ENCODE data around the gene HIBADH.
A peak's percentile ranks its signal among the peaks of the same experiment; 100 is the strongest.

HIBADH gene

DNA sequence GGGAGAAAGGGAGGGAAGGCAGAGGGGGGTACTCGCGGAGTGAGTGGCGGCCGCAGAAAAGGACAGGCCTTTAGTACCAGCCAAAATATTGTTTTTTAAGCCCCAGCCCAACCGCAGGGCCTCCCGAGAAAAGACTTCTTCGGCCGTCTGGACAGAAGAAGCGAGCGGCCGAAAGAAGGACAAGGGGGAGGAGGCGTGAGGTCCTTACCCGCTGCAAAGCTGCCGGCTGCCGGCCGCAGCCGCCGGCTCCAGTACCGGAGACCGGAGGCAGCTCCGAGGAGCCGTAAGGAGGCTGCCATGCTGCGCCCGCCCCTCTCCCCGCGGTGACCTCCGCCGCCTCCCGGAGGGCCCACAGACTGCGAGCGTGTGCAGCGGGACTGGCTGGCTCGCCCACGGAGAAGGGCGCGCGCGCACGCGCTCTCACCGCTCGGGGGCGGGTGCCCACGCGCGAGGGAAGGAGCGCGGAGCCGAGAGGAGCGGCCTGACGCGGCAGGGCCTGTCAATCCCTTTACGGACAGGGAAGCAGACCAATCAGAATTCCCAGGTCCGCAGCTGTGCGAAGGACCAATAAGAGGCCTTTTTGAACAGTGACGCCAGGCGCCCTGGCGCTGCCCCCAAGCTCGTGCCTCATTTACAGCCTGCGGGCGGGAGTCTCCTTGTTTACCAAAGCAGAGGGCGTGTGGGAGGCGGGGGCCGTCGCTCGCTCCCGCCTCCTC, at the start of gene HIBADH:
Gene HIBADH (minus strand): TSS at position 394 of the 716 bp plus-strand sequence. CDS start 95 bp downstream, at position 299.
- peak; percentile 94 for DNase-seq

DNA sequence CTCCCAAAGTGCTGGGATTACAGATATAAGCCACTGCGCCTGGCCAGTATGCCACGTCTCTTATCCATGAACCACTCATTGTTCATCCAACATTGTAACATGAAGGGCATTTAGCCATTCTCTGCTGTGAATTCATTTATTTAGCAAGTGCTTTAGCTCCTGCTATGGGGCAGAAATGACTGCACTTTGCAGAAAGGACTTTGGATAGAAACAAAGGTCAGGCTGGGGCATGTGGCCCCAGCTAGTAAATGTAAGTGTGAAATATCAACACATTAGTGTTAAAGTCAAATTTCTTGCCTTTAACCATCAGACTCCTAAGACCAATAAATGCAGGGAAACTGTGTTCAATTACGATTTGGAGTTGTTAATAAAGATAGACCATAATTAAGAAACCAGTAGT, 49.5 kb upstream of the HIBADH start:
- DNase-seq, result no peak

DNA sequence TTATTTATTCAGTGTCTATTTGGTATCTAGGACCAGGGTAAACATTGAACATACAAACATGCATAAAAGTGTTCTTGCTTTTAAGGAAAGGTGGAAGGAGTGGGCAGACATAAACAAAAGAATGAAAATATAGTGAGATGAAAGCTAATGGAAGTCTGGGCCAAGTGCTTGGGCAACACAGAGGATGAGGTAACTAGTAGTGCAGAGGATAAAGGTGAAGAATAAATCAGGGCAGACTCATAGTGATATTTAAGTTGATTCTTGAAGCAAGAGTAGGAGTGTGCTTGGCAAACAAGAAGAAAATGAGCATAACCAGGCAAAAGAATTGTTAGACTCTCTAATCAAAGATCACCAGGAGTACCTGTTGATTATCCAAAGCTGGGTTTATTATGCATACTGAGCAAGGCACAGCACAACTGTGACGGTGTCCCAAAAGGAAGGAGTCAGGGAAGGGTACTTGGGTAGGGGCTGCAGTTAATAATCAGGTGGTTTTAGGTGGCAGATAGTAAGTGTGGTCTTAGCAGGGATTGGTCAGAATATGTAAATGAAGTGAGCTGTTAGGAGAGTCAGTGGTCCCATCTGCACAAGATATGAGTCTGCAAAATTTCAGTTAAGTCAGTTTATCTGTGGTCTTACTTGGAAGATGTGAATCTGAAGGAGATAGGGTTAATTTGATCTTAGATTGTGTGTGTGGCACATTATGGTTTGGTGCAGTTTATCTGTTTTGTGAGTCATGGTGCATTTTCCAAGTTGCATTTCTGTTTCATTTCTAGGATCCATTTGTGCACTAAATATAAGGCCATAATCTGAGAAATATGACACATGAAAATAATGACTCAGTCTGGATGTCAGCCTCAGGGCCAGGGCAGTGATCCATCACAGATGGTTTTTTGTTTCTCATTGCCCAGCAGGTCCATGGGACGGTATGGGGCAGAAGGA, 46.7 kb upstream of the HIBADH start:
- no peak for DNase-seq

DNA sequence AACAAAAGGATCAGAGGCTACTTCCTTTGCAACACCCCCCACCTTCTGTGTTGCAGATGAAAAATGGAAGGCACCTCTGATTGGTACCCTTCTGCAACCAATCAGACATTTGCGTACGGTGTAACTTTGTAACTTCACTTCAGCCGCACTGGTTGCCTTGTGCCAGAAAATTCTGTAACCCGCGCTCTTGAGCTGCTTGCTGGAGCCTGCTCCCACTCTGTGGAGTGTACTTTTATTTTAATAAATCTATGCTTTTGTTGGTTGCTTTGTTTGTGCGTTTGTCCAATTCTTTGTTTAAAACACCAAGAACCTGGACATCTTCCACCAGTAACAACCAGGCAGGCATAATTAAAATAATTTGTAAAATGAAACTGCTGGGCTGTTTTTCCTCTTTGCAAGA, 45.8 kb upstream of the HIBADH start:
- no peak for DNase-seq

DNA sequence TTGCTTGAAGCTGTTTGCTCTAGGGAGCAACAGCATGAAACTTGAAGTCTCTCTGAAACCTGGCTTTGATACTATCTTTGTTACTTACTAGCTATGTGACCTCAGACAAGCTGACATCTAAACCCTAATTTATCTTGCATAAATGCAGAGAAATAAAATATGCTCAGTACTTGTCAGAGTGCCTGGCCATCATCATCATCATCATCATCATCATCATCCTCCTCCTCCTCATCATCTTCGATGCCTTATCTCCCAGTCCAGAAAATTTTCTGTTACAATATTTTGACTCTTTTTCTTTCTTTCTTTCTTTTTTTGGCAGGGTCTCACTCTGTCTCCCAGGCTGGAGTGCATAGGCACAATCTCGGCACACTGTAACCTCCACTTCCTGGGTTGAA, 42.5 kb upstream of the HIBADH start:
- no peak for DNase-seq

DNA sequence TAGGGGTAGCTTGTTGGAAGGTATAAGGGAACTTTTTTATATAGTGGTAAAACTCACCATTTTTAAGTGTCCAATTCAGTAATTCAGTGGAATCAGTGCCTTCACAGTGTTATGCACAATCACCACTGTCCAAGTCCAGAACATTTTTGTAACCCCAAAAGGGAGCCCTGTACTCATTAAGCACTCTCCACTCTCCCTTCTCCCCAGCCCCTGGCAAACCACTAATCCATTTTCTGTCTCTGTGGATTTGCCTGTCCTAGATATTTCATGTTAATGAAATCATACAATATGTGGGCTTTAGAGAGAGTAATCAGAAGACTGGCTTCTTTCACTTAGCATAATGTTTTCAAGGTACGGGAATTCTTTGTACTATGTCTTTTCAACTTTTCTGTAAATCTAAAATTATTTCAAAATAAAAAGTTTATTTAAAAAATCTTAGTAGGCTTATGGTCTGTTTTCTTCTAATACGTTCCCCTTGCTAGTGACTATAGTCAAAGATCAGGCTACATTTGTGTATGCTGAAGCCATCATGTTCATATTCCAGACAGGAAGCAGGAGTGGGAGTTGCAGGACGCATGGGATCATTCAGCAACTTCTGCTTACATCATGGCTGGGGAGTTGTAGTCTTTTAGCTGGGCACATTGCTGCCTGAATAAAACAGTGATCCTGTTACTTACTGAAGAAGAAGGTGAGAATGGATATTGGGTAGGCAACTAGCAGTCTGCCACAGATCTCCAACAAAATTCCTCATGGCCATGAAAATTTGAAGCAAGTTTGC, 41.9 kb upstream of the HIBADH start:
- no peak for DNase-seq

DNA sequence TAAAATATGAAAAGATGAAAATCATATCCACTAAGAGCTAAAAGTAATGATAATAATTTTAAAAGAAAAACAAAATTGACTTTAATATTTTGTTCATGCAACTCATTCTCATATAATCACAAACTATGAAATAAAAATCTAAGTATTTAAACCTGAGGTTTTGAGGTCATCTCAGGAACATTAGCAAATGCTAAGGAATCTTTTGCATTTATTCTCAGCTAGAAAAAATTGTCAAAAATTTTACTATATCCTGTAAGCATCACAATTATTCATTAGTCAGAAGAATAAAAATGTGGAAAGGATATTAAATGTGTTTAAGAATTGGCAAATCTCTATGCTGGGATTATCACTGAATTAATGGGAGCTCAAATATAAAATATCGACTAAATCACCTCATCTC, 40.5 kb upstream of the HIBADH start:
- no peak for DNase-seq

DNA sequence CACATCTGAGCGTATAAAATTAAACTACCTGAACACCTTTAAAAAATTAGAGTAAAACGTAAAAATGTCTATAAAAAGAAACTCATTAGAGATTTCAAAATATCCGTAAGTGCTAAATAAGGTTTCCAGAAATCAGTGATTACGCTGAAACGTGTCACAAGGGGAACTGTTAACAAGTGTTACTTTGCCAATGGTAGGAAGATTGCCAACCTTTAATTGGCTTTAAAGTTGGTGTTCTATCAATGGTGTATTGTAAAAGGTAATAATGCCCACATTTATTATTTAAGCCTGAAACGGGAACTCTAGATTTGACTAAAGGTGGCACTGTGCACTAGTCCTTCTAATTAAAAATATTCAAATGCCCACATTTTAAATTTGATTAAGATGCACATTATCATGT, 37.8 kb upstream of the HIBADH start:
- no peak for DNase-seq

DNA sequence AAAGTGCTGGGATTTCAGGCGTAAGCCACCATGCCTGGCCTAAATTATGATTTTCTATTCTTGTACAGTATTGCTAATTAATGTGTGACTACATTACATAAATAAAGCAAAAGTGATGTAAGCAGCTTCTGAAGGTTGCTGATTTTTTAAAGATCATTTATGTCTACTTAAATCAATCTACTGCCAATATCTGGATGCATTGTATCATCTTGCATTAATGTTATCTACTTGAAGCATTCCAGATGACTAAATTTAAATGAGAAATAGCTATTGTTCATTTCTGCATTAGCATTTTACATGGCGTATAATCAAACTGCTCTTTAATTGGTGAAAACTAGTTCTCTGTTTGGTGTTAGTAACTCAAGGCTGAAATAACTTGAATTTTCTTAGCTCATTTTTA, 37.1 kb upstream of the HIBADH start:
- DNase-seq, result no peak

DNA sequence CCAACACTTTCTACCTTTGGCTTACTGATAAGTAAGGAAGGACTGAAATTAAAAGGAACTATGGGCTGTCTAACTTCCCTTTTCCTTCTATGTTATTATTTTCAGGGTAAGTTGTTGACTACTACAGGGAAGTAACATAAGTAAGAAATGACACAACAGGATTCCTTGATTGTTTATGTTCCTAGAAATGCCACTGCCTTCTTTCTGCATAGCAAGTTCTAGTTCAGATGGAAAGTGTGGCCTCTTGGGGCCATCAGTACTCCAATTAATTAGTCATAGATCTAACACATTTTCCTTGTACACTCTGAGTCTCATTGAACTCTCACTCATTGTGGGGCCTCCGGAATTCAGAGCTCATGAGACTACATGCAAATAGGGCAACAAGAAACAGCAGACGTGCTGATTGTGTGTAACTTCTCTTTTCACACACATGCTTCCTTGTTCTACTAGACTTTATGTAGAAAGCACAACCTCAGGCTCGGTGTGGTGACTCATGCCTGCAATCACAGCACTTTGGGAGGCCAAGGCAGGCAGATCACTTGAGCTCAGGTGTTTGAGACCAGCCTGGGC, 35.3 kb upstream of the HIBADH start:
- no peak for DNase-seq

DNA sequence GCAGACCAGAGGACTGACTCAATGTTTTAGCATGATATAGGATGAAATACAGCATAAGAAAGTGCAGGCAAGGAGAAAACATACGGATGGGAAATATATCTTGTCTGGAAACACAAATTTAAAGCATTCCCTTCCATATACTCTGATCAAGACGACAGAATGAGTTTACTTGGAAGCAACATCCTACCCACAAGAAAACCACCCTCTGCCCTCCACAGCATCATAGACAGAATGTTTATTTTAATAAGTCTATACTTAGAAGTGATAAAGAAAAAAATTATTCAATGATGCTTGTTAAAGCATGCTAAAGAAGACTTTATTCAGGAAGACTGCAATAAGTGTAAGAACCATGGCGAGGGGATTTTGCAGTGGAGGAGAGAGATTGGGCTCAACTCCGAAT, 32.4 kb upstream of the HIBADH start:
- DNase-seq, result no peak

DNA sequence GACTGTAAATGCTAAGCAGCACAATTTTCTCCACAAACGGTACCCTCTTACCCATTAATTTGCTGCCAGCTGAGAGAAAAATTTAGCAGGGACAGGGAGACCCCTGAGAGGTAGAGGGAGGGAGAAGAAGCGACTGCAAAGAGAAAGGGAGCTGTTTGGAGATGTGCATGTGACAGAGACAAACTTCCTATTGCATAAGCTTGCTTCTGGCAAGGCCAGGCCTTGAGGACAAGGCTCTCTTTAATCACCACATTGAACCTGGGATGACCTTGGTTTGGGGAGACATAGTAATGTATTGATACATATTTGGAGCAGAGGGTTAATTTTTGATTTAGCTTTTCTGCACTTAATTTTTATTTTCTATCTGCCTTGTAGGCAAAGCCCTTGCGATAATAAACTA, 31.1 kb upstream of the HIBADH start:
- no peak for DNase-seq

DNA sequence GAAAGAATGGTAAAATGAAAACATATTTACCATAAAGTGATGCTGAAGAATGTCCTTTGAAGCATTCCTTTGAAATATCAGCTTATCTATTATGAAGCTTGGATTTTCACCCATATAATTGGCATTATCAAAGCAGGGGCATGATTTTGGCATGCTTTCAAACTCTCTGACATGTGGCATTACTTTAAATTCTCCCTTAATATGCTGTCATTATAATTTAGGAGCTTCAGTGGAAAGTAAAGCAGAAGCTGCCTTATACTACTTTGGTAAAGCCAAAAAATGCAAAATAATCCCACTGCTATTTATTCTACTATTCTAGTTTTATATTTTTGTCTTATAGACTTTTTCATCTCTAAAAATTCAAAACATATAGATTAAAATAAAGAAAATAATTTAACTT, 28.0 kb upstream of the HIBADH start:
- DNase-seq, result no peak

DNA sequence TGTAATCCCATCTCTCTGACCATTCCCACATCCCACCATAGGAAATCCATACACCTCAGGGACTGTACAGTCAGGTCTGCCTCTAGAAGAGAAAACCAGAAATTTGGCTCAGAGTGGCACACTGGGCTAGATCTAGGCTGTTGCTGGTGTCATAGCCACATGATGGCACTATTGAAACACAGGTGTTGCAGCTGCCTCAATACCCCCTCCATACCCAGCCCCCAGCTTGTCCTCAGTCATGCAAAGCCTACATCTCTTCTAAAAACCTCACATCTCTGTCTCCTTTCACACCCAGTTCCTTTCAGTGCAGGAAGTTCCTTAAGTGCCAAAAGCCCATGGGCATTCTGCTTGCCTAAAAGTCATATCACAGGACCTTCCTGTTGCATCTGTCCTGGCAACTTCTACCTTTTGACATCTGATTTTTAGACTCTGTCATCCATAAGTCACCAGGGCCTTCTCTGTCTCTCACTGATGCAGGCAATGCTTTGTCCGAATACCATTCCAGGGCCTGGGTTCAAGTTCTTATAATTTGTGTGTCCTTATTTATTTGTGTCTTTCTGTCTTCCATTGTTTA, 27.0 kb upstream of the HIBADH start:
- DNase-seq, result no peak

DNA sequence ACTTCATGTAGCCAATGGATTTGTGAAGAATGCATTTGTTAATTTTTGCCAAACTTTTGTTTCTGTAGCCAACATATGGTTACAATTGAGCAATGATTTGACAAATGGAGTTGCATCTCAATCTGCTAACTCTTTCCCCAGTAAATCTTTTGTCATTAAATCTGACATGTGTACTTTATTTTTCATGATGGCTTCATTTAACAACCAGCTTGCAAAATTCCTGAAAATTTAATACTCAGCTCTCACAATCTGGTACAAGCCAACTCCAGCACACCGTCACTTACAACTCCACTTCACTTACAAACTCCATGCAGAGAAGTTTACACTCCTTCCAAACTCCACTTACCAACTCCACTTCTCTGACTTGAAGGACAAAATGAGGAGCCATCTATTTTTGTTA, 26.5 kb upstream of the HIBADH start:
- DNase-seq, result no peak

DNA sequence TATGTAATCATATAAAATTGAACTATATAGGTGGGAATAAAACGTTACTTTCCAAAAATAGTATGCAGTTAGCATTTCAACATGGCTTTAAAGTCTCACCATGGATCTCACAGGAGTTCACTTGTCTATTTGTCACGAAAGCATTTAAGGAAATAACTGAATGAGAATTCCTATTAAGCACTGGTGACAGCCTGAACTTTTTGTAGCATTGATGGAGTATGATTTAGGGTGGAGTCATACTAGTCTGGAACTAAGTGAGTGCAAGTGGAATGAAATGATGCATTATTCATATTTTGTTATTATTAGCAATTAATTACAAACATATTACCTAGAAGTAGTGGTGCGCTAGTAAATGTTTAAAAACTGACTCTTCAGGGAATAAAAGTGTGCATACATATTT, 26.0 kb upstream of the HIBADH start:
- no peak for DNase-seq

DNA sequence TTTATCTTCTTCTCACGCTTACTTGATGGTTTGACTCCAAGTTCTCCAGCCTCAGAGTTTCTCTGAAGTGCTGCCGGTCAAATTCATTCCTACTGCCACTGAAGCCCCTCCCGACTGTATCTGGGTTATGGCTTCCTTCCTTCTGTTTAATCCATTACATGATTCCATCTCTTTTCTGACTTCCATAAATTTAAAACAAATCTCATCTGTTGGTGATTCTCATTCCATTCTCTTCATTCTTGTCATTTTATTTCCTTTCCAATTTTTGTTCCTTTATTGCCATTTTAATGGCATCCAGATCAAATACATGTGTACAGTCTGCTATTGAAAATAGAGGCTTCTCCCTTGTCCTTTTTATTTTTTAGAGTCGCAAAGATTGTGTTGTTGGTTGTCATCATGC, 25.4 kb upstream of the HIBADH start:
- no peak for DNase-seq

DNA sequence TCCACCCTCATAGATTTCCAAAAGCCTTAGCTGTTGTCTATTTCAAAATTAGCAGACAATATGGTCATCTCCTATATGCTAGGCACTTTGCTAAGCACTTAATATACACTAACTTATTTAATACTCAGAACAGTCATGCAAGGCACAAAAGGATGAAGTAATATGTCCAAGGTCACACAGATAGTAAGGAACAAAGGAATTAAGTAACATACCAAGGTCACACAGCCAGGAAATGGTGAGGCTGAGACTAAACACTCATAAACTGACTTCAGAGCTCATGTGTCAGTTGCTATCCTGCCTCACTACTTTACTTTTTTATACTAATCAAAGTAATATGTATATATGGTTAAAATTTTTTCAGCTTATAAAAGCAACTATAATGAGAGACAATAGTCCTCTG, 23.6 kb upstream of the HIBADH start:
- no peak for DNase-seq

DNA sequence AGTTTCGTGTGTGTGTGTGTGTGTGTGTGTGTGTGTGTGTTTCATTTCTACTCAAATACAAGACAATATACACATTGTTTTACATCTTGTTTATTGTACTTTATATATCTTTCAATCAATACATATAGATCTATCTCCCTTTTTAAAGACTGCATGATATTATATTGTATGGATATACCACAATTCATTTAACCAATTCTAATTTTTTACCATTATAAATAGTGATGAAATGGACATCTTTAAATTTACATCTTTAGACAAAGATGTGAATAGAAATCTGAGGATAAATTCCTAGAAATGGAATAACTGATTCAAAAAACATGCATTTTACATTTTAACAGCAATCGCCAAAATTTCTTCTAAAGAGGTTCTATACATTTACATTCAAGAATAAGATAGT, 23.2 kb upstream of the HIBADH start:
- DNase-seq, result no peak

DNA sequence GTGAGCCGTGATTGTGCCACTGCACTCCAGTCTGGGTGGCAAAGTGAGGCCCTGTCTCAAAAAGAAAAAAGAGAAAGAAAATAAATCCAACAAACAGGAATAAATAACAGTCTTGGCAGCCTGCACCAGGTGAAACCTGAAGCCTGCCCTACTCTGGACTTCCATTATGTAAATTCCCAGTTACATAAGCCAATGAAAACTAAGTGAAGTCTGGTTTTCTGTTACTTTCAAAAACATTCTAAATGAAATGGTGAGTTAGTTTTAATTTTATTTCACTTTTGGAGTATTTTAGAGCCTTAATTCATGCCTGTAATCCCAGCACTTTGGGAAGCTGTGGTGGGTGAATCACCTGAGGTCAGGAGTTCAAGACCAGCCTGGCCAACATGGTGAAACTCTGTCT, 22.5 kb upstream of the HIBADH start:
- no peak for DNase-seq

DNA sequence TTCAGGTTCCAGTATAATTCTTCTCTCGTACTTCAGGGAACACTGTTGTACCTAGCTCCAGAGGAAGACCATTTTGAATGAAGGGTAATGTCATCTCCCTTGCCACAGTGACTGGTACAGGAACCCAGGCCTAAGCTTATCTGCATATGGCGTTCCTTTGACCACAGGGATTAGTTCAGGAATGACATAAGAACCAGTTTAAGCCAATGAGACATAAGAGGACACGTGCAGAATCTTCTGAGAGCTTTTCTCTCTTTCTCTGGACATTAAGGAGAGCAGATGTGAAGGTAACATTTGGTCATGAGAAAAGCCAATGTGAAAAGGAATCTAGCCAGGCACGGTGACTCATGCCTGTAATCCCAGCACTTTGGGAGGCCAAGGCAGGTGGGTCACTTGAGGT, 21.8 kb upstream of the HIBADH start:
- no peak for DNase-seq

DNA sequence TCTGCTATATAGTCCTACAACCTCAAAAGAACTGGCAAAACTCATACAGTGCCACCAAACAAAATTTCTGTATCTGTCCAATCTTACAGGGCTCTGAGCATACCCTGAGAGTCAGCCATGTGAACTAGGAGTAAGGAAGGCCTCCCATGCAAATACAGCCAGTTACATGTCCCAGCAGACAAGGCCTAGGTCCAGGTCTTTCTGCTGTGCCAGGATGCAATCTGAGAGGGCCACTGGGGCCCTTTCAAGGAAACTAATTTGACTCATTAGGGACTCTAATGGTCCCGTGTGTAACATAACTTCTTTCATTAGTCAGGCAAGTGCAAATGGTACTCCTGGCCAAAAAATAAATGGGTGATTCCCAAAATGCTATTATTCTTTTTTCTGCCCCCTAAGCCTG, 17.9 kb upstream of the HIBADH start:
- DNase-seq, result no peak

Data from NCI-H187 (cell line).